KMS-11 (cell line): Measurements from ENCODE around the gene HOXA3.

Source experiments
- H2AFZ ChIP-seq: fragments of 200-600 bp; sonication (generic); 2 replicates; pipeline ENCODE4 v1.6.1; 2016; ENCODE audit warnings: antibody characterized with exemption, mixed run types, low read depth
- H3K27ac ChIP-seq: fragments of 200-600 bp; sonication (generic); 2 replicates; pipeline ENCODE4 v1.6.1; 2016; ENCODE audit warnings: mild to moderate bottlenecking, mixed run types
- H3K27me3 ChIP-seq: fragments of 200-600 bp; sonication (generic); 2 replicates; pipeline ENCODE4 v1.6.1; 2017; ENCODE audit warnings: mild to moderate bottlenecking, low read depth, mixed run types, moderate library complexity; ENCODE audit not compliant: insufficient read depth
- H3K36me3 ChIP-seq: fragments of 200-600 bp; sonication (generic); 2 replicates; pipeline ENCODE4 v1.6.1; 2017; ENCODE audit warnings: mild to moderate bottlenecking, mixed run types; ENCODE audit not compliant: insufficient read depth
- H3K4me1 ChIP-seq: fragments of 200-600 bp; sonication (generic); 2 replicates; pipeline ENCODE4 v1.6.1; 2016; ENCODE audit warnings: mild to moderate bottlenecking, low read depth, mixed run types; ENCODE audit not compliant: poor library complexity, severe bottlenecking
- H3K4me2 ChIP-seq: fragments of 200-600 bp; sonication (generic); 2 replicates; pipeline ENCODE4 v1.7.0; 2016; ENCODE audit warnings: mild to moderate bottlenecking, mixed run types
- H3K4me3 ChIP-seq: fragments of 200-600 bp; sonication (generic); IDR thresholded peaks from 2 replicates; pipeline ENCODE4 v1.6.1; 2017; ENCODE audit warnings: low read depth, low read length, mixed read lengths; ENCODE audit not compliant: insufficient read depth
- H3K79me2 ChIP-seq: fragments of 200-600 bp; sonication (generic); 2 replicates; pipeline ENCODE4 v1.6.1; 2016; ENCODE audit warnings: low read depth, mixed run types; ENCODE audit not compliant: insufficient read depth
- H3K9ac ChIP-seq: fragments of 200-600 bp; sonication (generic); 2 replicates; pipeline ENCODE4 v1.6.1; 2016; ENCODE audit warnings: mild to moderate bottlenecking, mixed run types
- H4K20me1 ChIP-seq: fragments of 200-600 bp; sonication (generic); 2 replicates; pipeline ENCODE4 v1.6.1; 2016; ENCODE audit warnings: mild to moderate bottlenecking, mixed run types; ENCODE audit not compliant: insufficient read depth
- CTCF ChIP-seq: fragments of 200-600 bp; sonication (generic); conservative IDR thresholded peaks from 2 replicates; pipeline ENCODE4 v1.6.1; 2017; ENCODE audit warnings: low read depth, mild to moderate bottlenecking, antibody characterized with exemption, low read length, moderate library complexity, mixed read lengths

HOXA3 gene

GRCh38 chr7:27179503-27180430 lies 27.4 kb upstream of the HOXA3 start:
- TF ChIP-seq CTCF: peak; percentile 89
- no peaks in the 10 kb centered on the region for H3K4me1 ChIP-seq
- H3K79me2 ChIP-seq: no peaks in the 10 kb centered on the region
- no peaks in the 10 kb centered on the region for H3K27me3 ChIP-seq
- H4K20me1 ChIP-seq: no peaks in the 10 kb centered on the region
- H3K36me3 ChIP-seq: no peaks in the 10 kb centered on the region
- 0 out of 2 replicates have a peak overlapping the region, but pooled peaks have one; percentile 22 for H3K4me2 ChIP-seq
- H3K9ac ChIP-seq: no peak overlapping the region
- H2AFZ ChIP-seq: peak overlapping the region; percentile 29; the same call in 1 of the 2 replicates
- no peak overlapping the region for H3K4me3 ChIP-seq
- H3K27ac ChIP-seq: no peak overlapping the region

GRCh38 chr7:27179030-27179429 lies 26.6 kb upstream of the HOXA3 start:
- H2AFZ ChIP-seq: no peak overlapping the region
- no peaks in the 10 kb centered on the region for H3K36me3 ChIP-seq
- no peaks in the 10 kb centered on the region for H3K79me2 ChIP-seq
- H3K27me3 ChIP-seq: no peaks in the 10 kb centered on the region
- H3K27ac ChIP-seq: no peak overlapping the region
- no peak overlapping the region for H3K9ac ChIP-seq
- H4K20me1 ChIP-seq: no peaks in the 10 kb centered on the region
- no peak overlapping the region for H3K4me3 ChIP-seq
- H3K4me2 ChIP-seq: no peak overlapping the region
- TF ChIP-seq CTCF: no peak
- no peaks in the 10 kb centered on the region for H3K4me1 ChIP-seq

GRCh38 chr7:27178366-27178765 lies 26.0 kb upstream of the HOXA3 start:
- Histone ChIP-seq H3K27me3 (no peaks in the 10 kb centered on the region), H3K27ac (no peak overlapping the region), H2AFZ (no peak overlapping the region), H3K79me2 (no peaks in the 10 kb centered on the region), H3K4me1 (no peaks in the 10 kb centered on the region), H4K20me1 (no peaks in the 10 kb centered on the region), H3K36me3 (no peaks in the 10 kb centered on the region), H3K9ac (no peak overlapping the region), H3K4me2 (no peak overlapping the region), H3K4me3 (no peak overlapping the region)
- TF ChIP-seq CTCF: no peak

- Histone ChIP-seq H4K20me1 (no peaks in the 10 kb centered on the region), H3K4me3 (no peak overlapping the region), H3K79me2 (no peaks in the 10 kb centered on the region), H2AFZ (no peak overlapping the region), H3K36me3 (no peaks in the 10 kb centered on the region), H3K4me2 (no peak overlapping the region), H3K9ac (no peak overlapping the region), H3K27me3 (0 out of 2 replicates have a peak, but pooled peaks cover 1% of the 10 kb centered on the region), H3K27ac (no peak overlapping the region), H3K4me1 (no peaks in the 10 kb centered on the region)
- no peak for TF ChIP-seq CTCF
These were observed 25.5 kb upstream of the HOXA3 start for GRCh38 chr7:27177795-27178320.
